GM19438 (cell line): Measurements from ENCODE around the gene ZNF367.
A peak's percentile ranks its signal among the peaks of the same experiment; 100 is the strongest.

ENCODE experiments used
- ATAC-seq: cut with Tn5 transposase; IDR thresholded peaks from one replicate; pipeline ENCODE4 v1.9.1; 2021; ENCODE audit warnings: low read depth; ENCODE audit not compliant: unreplicated experiment

ZNF367 gene

GRCh38 chr9:96418083-96418919 is at the start of gene ZNF367:
TSS of gene ZNF367 (minus strand) at chr9:96418370. CDS start at chr9:96418032, 338 bp downstream.
- ATAC-seq, result peak; percentile 55

GRCh38 chr9:96467784-96468183 is 49.6 kb upstream of the ZNF367 start:
- no peak for ATAC-seq

- no peak for ATAC-seq
These were observed 46.3 kb upstream of the ZNF367 start for GRCh38 chr9:96464426-96464825.

GRCh38 chr9:96462541-96462940 is 44.4 kb upstream of the ZNF367 start:
- ATAC-seq, result no peak

GRCh38 chr9:96461336-96461735 is 43.2 kb upstream of the ZNF367 start:
- ATAC-seq, result no peak

- no peak for ATAC-seq
These were observed 42.7 kb upstream of the ZNF367 start for GRCh38 chr9:96460882-96461281.

GRCh38 chr9:96460470-96460869 is 42.3 kb upstream of the ZNF367 start:
- no peak for ATAC-seq

GRCh38 chr9:96459268-96460007 is 41.3 kb upstream of the ZNF367 start:
- ATAC-seq, result no peak

GRCh38 chr9:96458226-96458625 is 40.1 kb upstream of the ZNF367 start:
- ATAC-seq, result no peak

- ATAC-seq, result no peak
These were observed 39.1 kb upstream of the ZNF367 start for GRCh38 chr9:96457266-96457665.

GRCh38 chr9:96453625-96454024 is 35.5 kb upstream of the ZNF367 start:
- no peak for ATAC-seq

- ATAC-seq, result peak; percentile 9
These were observed 32.7 kb upstream of the ZNF367 start for GRCh38 chr9:96450613-96451528.

GRCh38 chr9:96449845-96450612 is 31.9 kb upstream of the ZNF367 start, which contains the start of gene HABP4:
TSS of gene HABP4 (plus strand) at chr9:96450169. CDS start at chr9:96450280, 111 bp downstream.
- peak; percentile 90 for ATAC-seq

- peak; percentile 7 for ATAC-seq
These were observed 31.3 kb upstream of the ZNF367 start for GRCh38 chr9:96449523-96449844.

GRCh38 chr9:96448546-96449170 is 30.5 kb upstream of the ZNF367 start:
- ATAC-seq, result no peak

- ATAC-seq, result no peak
These were observed 29.2 kb upstream of the ZNF367 start for GRCh38 chr9:96447406-96447805.

GRCh38 chr9:96442491-96442890 is 24.3 kb upstream of the ZNF367 start:
- no peak for ATAC-seq

- no peak for ATAC-seq
These were observed 23.8 kb upstream of the ZNF367 start for GRCh38 chr9:96441798-96442445.

GRCh38 chr9:96440671-96441199 is 22.6 kb upstream of the ZNF367 start:
- ATAC-seq, result no peak
